HEK293T (cell line): ENCODE data around the gene CEMP1.

Experiments used
- CTCF ChIA-PET: fragments of 350-600 bp; formaldehyde crosslinking; extraction: SDS; loops from one replicate; lab custom pipeline; 2021; ENCODE audit warnings: antibody characterized with exemption, inconsistent platforms; lab: Yijun Ruan, JAX
- POLR2A ChIA-PET: fragments of 350-600 bp; formaldehyde crosslinking; extraction: SDS; loops from one replicate; lab custom pipeline; 2020; ENCODE audit warnings: antibody characterized with exemption, inconsistent platforms; lab: Yijun Ruan, JAX
- DNase-seq: peaks from one replicate; pipeline ENCODE4 v3.0.0; 2012; ENCODE audit warnings: mixed read lengths; ENCODE audit errors: extremely low spot score
- ARNT ChIP-seq: fragments of 450-650 bp; IDR thresholded peaks from 2 replicates; pipeline ENCODE4 v1.6.1; 2017; ENCODE audit warnings: mild to moderate bottlenecking
- BHLHE40 ChIP-seq: fragments of 450-650 bp; IDR thresholded peaks from 2 replicates; pipeline ENCODE4 v1.6.1; 2016; ENCODE audit warnings: mild to moderate bottlenecking, moderate library complexity, borderline replicate concordance
- CTBP1 ChIP-seq: fragments of 450-650 bp; IDR thresholded peaks from 2 replicates; pipeline ENCODE4 v1.6.1; 2016; ENCODE audit warnings: borderline replicate concordance
- ELF4 ChIP-seq: fragments of 450-650 bp; IDR thresholded peaks from 2 replicates; pipeline ENCODE4 v1.6.1; 2017; ENCODE audit warnings: antibody characterized with exemption
- FOXA1 ChIP-seq: fragments of 450-650 bp; IDR thresholded peaks from 2 replicates; pipeline ENCODE4 v1.6.1; 2016; ENCODE audit warnings: mild to moderate bottlenecking
- FOXK2 ChIP-seq: fragments of 450-650 bp; IDR thresholded peaks from 2 replicates; pipeline ENCODE4 v1.6.1; 2016; ENCODE audit warnings: mild to moderate bottlenecking
- FOXM1 ChIP-seq: fragments of 450-650 bp; IDR thresholded peaks from 2 replicates; pipeline ENCODE4 v1.6.1; 2017; ENCODE audit warnings: mild to moderate bottlenecking, borderline replicate concordance
- HDGF ChIP-seq: fragments of 450-650 bp; IDR thresholded peaks from 2 replicates; pipeline ENCODE4 v1.6.1; 2017; ENCODE audit warnings: antibody characterized with exemption, borderline replicate concordance
- L3MBTL2 ChIP-seq: fragments of 450-650 bp; conservative IDR thresholded peaks from 2 replicates; pipeline ENCODE4 v1.6.1; 2016; ENCODE audit warnings: mild to moderate bottlenecking
- LEF1 ChIP-seq: fragments of 450-650 bp; IDR thresholded peaks from 2 replicates; pipeline ENCODE4 v1.6.1; 2017; ENCODE audit warnings: mild to moderate bottlenecking, borderline replicate concordance
- NFRKB ChIP-seq: fragments of 450-650 bp; IDR thresholded peaks from 2 replicates; pipeline ENCODE4 v1.6.1; 2016; ENCODE audit warnings: mild to moderate bottlenecking, moderate library complexity
- PKNOX1 ChIP-seq: fragments of 450-650 bp; IDR thresholded peaks from 2 replicates; pipeline ENCODE4 v1.6.1; 2016
- SP1 ChIP-seq: fragments of 450-650 bp; IDR thresholded peaks from 2 replicates; pipeline ENCODE4 v1.6.1; 2017
- SUZ12 ChIP-seq: fragments of 450-650 bp; IDR thresholded peaks from 2 replicates; pipeline ENCODE4 v1.6.1; 2016; ENCODE audit warnings: mild to moderate bottlenecking
- TARDBP ChIP-seq: fragments of 450-650 bp; IDR thresholded peaks from 2 replicates; pipeline ENCODE4 v1.6.1; 2016
- ZNF384 ChIP-seq: fragments of 450-650 bp; IDR thresholded peaks from 2 replicates; pipeline ENCODE4 v1.6.1; 2016

CEMP1 gene

DNA sequence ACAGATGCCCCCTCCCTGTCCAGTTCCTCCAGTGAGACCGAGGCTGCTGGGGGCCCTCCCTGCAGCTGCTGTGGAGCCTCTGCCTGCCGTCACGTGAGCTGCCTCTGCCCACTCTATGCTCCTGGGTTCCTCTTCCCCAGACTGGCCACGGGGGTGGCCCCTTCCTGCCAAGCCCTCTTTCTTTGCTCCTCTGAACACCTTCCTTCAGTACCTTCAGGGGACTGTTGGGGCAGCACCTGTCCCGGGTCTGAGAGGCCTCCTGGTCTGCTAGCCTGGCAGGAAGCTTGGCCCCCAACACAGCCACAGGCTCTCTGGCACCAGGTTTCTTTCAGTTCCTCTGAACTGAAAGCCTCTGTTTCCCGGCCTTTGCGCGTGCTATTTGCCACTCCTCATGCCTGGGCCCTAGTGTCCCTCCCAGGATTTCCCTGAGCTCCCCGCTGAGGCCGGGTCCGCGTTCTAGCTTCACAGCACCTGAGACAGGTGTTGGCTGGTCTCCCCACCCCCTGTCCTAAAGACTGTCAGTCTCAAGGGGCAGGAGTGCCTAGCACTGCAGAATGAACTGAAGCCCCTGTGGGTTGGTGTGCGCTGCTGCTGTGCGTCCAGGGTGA is 24.1 kb downstream of the CEMP1 start:
- ChIA-PET POLR2A (interaction anchor here (0.9 kb wide), 1 partner anchor 79 kb away, joined by 3 read pairs; no protein-coding TSS in a partner anchor), CTCF (interaction anchor here (0.6 kb wide), 1 partner anchor 125 kb away, joined by 4 read pairs; no protein-coding TSS in a partner anchor)
- no peak for TF ChIP-seq ARNT
- no peak for TF ChIP-seq BHLHE40
- TF ChIP-seq FOXA1 = no peak
- no peak for TF ChIP-seq LEF1
- no peak for TF ChIP-seq L3MBTL2
- no peak for TF ChIP-seq ELF4
- TF ChIP-seq ZNF384 = no peak
- TF ChIP-seq TARDBP = no peak
- no peak for TF ChIP-seq NFRKB
- TF ChIP-seq PKNOX1 = no peak
- TF ChIP-seq HDGF = no peak
- DNase-seq = no peak

GRCh38 chr16:2505695-2506094 is 25.5 kb downstream of the CEMP1 start:
- POLR2A ChIA-PET = no interaction called here
- no peak for TF ChIP-seq FOXA1
- no peak for TF ChIP-seq SP1
- no peak for TF ChIP-seq ZNF384
- TF ChIP-seq L3MBTL2 = no peak
- TF ChIP-seq LEF1 = no peak
- no peak for TF ChIP-seq ELF4
- no peak for TF ChIP-seq SUZ12
- no peak for TF ChIP-seq FOXK2
- TF ChIP-seq PKNOX1 = no peak
- TF ChIP-seq HDGF = no peak
- no peak for TF ChIP-seq TARDBP
- TF ChIP-seq CTBP1 = no peak
- DNase-seq = no peak
- CTCF ChIA-PET = no interaction called here

DNA sequence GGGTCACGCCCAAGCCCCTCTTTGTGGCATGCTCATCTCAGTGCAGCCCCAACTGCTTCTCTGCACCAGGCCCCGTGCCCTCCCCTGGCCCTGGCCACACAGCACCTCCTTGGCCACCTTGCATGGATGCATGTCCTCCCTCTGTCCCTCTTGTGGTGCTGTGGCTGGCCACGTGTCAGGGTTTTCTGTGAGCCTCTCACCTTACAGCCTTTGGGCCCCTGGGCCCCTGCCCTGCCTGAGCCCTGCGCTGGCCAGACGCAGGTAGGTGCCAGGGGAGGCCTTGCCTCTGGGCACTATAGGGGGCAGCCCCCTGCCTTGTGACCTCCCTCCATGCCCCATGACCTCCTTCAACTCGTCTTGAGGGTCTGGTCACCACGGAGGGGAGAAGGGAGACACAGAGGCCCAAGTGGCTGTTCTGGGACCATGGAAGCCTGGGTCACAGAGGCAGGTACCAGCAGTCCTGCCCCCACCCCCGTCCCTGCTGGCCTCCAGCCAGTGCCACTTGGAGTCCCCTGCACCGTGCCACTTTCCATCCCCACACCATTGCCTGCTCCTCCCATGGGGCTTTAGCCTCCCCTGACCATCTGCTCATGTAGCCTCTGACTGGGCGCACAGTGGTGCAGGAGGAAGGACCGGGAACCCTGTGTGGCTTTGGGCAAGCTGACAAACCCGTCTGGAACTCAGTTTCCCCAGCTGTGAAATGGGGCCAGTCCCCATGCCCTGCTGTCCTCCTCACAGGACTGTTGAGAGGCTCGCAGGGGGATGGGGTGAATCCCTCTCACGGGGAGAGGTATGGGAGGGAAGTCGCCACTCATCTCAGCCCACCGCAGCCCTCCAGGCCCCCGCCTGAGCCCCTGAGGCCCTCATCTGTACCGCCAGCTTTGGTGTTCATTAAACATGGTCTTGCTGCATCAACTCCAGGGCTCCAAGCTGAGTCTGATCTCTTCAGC is 29.0 kb downstream of the CEMP1 start:
- POLR2A ChIA-PET = interaction anchor here (0.9 to 1.5 kb wide), 8 partner anchors 8 to 74 kb away, joined by 3 to 5 read pairs (median 3); partner anchors contain the start of genes AMDHD2, CEMP1 and TBC1D24

DNA sequence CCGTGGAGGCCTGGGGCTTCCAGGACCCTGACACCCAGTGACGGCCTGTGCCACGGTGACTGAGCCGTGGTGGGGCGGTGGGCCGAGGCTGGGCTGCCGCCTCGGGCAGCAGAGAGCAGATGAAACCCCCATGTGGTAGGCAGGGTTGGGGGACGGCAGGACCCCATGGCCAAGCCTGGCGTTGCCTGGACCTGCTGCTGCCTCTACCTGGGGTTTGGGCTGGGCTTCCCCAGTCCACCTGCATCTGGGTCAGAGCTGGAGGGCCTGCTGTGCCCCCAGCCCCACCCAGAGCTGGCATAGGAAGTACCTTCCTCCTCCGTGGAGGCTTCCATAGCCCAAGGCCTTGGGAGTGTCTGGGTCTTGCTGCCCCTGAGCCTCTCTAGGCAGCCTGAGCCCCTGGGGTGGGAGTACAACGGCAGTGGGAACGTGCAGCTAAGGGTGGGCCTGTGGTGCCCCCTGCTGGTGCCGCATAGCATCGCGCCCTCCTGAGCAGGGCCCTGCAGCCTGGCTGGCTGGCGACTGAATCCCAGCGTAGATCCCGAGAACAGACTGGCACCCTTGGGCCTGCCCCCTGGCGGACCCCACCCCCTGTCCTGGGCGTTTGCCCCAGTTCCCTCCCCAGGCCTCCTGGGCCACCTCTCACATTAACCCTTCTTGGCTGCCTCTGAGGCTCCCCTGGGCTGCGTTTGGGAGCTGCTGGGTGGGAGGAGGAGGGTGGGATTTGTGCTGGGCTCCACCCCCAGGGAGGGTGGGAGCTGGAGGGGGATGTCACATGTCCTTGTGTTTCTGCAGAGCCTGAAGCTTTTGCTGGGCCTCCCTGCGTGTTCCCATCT is 30.1 kb downstream of the CEMP1 start:
- ChIA-PET POLR2A (interaction anchor here (0.6 to 1.5 kb wide), 8 partner anchors 9 to 73 kb away, joined by 3 to 5 read pairs (median 3); partner anchors contain the start of genes AMDHD2, TBC1D24 and TEDC2), CTCF (interaction anchor here (0.5 to 1.5 kb wide), 14 partner anchors 8 to 250 kb away, joined by 3 to 6 read pairs (median 3); partner anchors contain the start of genes ABCA3, ATP6V0C and ECI1)
- no peak for TF ChIP-seq SP1
- no peak for TF ChIP-seq ZNF384
- no peak for TF ChIP-seq ARNT
- TF ChIP-seq HDGF = no peak
- no peak for TF ChIP-seq L3MBTL2
- peak; percentile 89 for DNase-seq

More for the DNA sequence above, 29.0 kb downstream of the CEMP1 start:
- CTCF ChIA-PET = interaction anchor here (0.5 to 1.5 kb wide), 12 partner anchors 10 to 251 kb away, joined by 3 to 6 read pairs (median 3); partner anchors contain the start of genes ABCA3 and ECI1
- TF ChIP-seq FOXM1 = no peak
- TF ChIP-seq ELF4 = no peak
- TF ChIP-seq CTBP1 = no peak
- no peak for TF ChIP-seq LEF1
- TF ChIP-seq ARNT = no peak
- TF ChIP-seq ZNF384 = no peak
- no peak for TF ChIP-seq HDGF
- no peak for TF ChIP-seq L3MBTL2
- no peak for TF ChIP-seq SUZ12
- no peak for TF ChIP-seq FOXA1
- TF ChIP-seq TARDBP = no peak
- no peak for TF ChIP-seq SP1
- no peak for DNase-seq

GRCh38 chr16:2500430-2500917 is 30.7 kb downstream of the CEMP1 start:
- no peak for DNase-seq
- POLR2A ChIA-PET = no interaction called here
- CTCF ChIA-PET = interaction anchor here (0.9 to 1.5 kb wide), 7 partner anchors 8 to 160 kb away, joined by 3 to 5 read pairs (median 3); partner anchors contain the start of genes ABCA3 and ATP6V0C
- TF ChIP-seq TARDBP (no peak), FOXK2 (no peak), BHLHE40 (no peak), HDGF (no peak), ELF4 (no peak), NFRKB (no peak), LEF1 (no peak), FOXM1 (no peak), SP1 (no peak), ARNT (no peak), FOXA1 (no peak), PKNOX1 (no peak), ZNF384 (no peak), L3MBTL2 (no peak), SUZ12 (no peak), CTBP1 (no peak)
